ENCODE results near the gene ZNF236.

GRCh38 chr18:76948345-76948744 is 126.0 kb downstream of the ZNF236 start:
- TF ChIP-seq DPF2 (IDR thresholded peaks at IDR 0.05) (no peak), RCOR1 (conservative IDR thresholded peaks at IDR 0.05; ENCODE audit: low read depth, low read length) (no peak), ZNF274 (IDR thresholded peaks at IDR 0.05; ENCODE audit: insufficient read depth, insufficient read length) (no peak), FOS (IDR thresholded peaks at IDR 0.05; ENCODE audit: borderline replicate concordance, extremely low read depth, insufficient read length) (no peak), CREB1 (IDR thresholded peaks at IDR 0.05; ENCODE audit: low read depth) (no peak), POLR2A (IDR thresholded peaks at IDR 0.05; ENCODE audit: low read depth, low read length) (no peak), CTCF (IDR thresholded peaks at IDR 0.05 in 2 of 3, conservative IDR thresholded peaks at IDR 0.05 in 1 of 3; ENCODE audit: control insufficient read depth in 2 of 3, extremely low read depth in 1 of 3, insufficient read depth in 1 of 3, low read depth in 3 of 3, low read length in 3 of 3) (no peak), SIN3A (IDR thresholded peaks at IDR 0.05; ENCODE audit: low read depth, low read length) (no peak), ATF2 (IDR thresholded peaks at IDR 0.05; ENCODE audit: low read length) (no peak)
